H1 (cell line): ENCODE data around the gene TIMM22. TPM values are rescaled to one million over a fixed set of nuclear protein-coding genes. Genes with fewer than 3 reads are reported as not detected.

Experiments
- CTCF ChIA-PET: fragments of 300-600 bp; sonication (Branson Sonifier 250); formaldehyde crosslinking; loops from one replicate; lab custom pipeline; 2021; ENCODE audit not compliant: partially characterized antibody; lab: Charles Lee
- POLR2A ChIA-PET: fragments of 300-600 bp; sonication (Branson Sonifier 250); formaldehyde crosslinking; loops from one replicate; lab custom pipeline; 2021; ENCODE audit warnings: inconsistent platforms; ENCODE audit not compliant: partially characterized antibody; lab: Charles Lee
- DNase-seq, 2 experiments: peaks; one replicate each; pipeline versions ENCODE4 v3.0.0 to v3.0.0-alpha.2; 2010 to 2022; ENCODE audit warnings: low spot score in 2 of 2, low read depth in 1 of 2, mixed read lengths in 1 of 2
- FAIRE-seq: peaks from 2 replicates; lab custom pipeline; 2011; peaks lifted over from hg19 to GRCh38; lab: Jason Lieb, UNC
- H2AFZ ChIP-seq: 2 replicates; pipeline ENCODE4 v1.8.1; 2012; ENCODE audit warnings: low read length, inconsistent platforms
- H2AK5ac ChIP-seq: 2 replicates; pipeline ENCODE4 v1.6.1; 2013; ENCODE audit warnings: low read depth, low read length
- H2BK120ac ChIP-seq: replicated peaks from 2 replicates; pipeline ENCODE3; 2013; ENCODE audit warnings: low read depth, low read length, inconsistent platforms
- H2BK12ac ChIP-seq: 2 replicates; pipeline ENCODE4 v1.6.1; 2013; ENCODE audit warnings: low read depth, low read length
- H2BK15ac ChIP-seq: 2 replicates; pipeline ENCODE4 v1.6.1; 2013; ENCODE audit warnings: low read length
- H2BK20ac ChIP-seq: 2 replicates; pipeline ENCODE4 v1.6.1; 2013; ENCODE audit warnings: low read length
- H2BK5ac ChIP-seq: 2 replicates; pipeline ENCODE4 v1.6.1; 2013; ENCODE audit warnings: low read depth, low read length
- H3K14ac ChIP-seq: 2 replicates; pipeline ENCODE4 v1.6.1; 2013; ENCODE audit warnings: inconsistent platforms; ENCODE audit not compliant: insufficient read length
- H3K18ac ChIP-seq: 2 replicates; pipeline ENCODE4 v1.6.1; 2013; ENCODE audit warnings: low read length; ENCODE audit errors: extremely low read depth
- H3K23ac ChIP-seq: 2 replicates; pipeline ENCODE4 v1.6.1; 2013; ENCODE audit warnings: inconsistent platforms; ENCODE audit not compliant: insufficient read length
- H3K23me2 ChIP-seq: 2 replicates; pipeline ENCODE4 v1.6.1; 2013; ENCODE audit warnings: low read depth, low read length
- H3K27ac ChIP-seq: 2 replicates; pipeline ENCODE4 v1.6.1; 2011; ENCODE audit warnings: low read depth, low read length, inconsistent platforms
- H3K27me3 ChIP-seq, 4 experiments: replicated peaks in 1 of 4; 1 replicate in 1 of 4; 2 replicates in 3 of 4; pipeline versions ENCODE4 v1.6.1 to v1.8.1; 2011 to 2013; ENCODE audit warnings: low read length in 3 of 4, mild to moderate bottlenecking in 3 of 4, inconsistent platforms in 2 of 4, mixed read lengths in 2 of 4, moderate library complexity in 1 of 4; ENCODE audit not compliant: control insufficient read depth in 3 of 4, insufficient read depth in 3 of 4; ENCODE audit errors: extremely low read depth in 1 of 4
- H3K36me3 ChIP-seq, 4 experiments: 2 replicates each; pipeline versions ENCODE4 v1.6.1 to v1.8.1; 2011 to 2013; ENCODE audit warnings: mild to moderate bottlenecking in 4 of 4, low read length in 3 of 4, moderate library complexity in 2 of 4, control low read depth in 1 of 4, inconsistent platforms in 1 of 4; ENCODE audit not compliant: insufficient read depth in 4 of 4, control insufficient read depth in 2 of 4
- H3K4ac ChIP-seq: replicated peaks from 2 replicates; pipeline ENCODE3; 2013; ENCODE audit warnings: low read length, low read depth, mixed read lengths, inconsistent platforms; ENCODE audit not compliant: insufficient read length
- H3K4me1 ChIP-seq, 4 experiments: replicated peaks in 1 of 4; 1 replicate in 1 of 4; 2 replicates in 3 of 4; pipeline versions ENCODE4 v1.6.1 to v1.8.1; 2011 to 2013; ENCODE audit warnings: low read length in 3 of 4, inconsistent platforms in 2 of 4, mixed read lengths in 1 of 4; ENCODE audit not compliant: insufficient read depth in 4 of 4, control insufficient read depth in 3 of 4
- H3K4me2 ChIP-seq, 2 experiments: 2 replicates each; pipeline versions ENCODE4 v1.6.1 to v1.8.1; 2011 to 2013; ENCODE audit warnings: low read depth in 2 of 2, low read length in 2 of 2, control low read depth in 1 of 2, inconsistent platforms in 1 of 2, mild to moderate bottlenecking in 1 of 2; ENCODE audit not compliant: insufficient read depth in 1 of 2
- H3K4me3 ChIP-seq, 4 experiments: fragments of 200-600, 300-600 bp in 1 of 4; sonication (generic), shearing (Covaris generic), sonication (Bioruptor Twin) in 1 of 4; 2 replicates each; pipeline versions ENCODE4 v1.5.1 to v1.8.1; 2011 to 2016; ENCODE audit warnings: low read length in 4 of 4, low read depth in 3 of 4, control low read depth in 2 of 4, inconsistent platforms in 2 of 4, mild to moderate bottlenecking in 2 of 4, mixed read lengths in 1 of 4, moderate library complexity in 1 of 4; ENCODE audit not compliant: insufficient read depth in 2 of 4; ENCODE audit errors: extremely low read depth in 1 of 4
- H3K56ac ChIP-seq: replicated peaks from 2 replicates; pipeline ENCODE3; 2013; ENCODE audit warnings: low read depth, mild to moderate bottlenecking, mixed read lengths, low read length, inconsistent platforms; ENCODE audit not compliant: insufficient read length
- H3K79me1 ChIP-seq: 2 replicates; pipeline ENCODE4 v1.6.1; 2013; ENCODE audit warnings: low read depth, low read length, control low read depth
- H3K79me2 ChIP-seq, 2 experiments: 2 replicates each; pipeline versions ENCODE4 v1.6.1 to v1.8.1; 2012 to 2013; ENCODE audit warnings: low read length in 2 of 2, mild to moderate bottlenecking in 2 of 2, inconsistent platforms in 1 of 2; ENCODE audit not compliant: insufficient read depth in 2 of 2, control insufficient read depth in 1 of 2
- H3K9ac ChIP-seq, 4 experiments: replicated peaks in 1 of 4; 1 replicate in 1 of 4; 2 replicates in 3 of 4; pipeline versions ENCODE4 v1.6.1 to v1.8.1; 2011 to 2013; ENCODE audit warnings: low read depth in 3 of 4, low read length in 3 of 4, control low read depth in 2 of 4, mild to moderate bottlenecking in 2 of 4, moderate library complexity in 2 of 4, inconsistent platforms in 1 of 4; ENCODE audit errors: extremely low read depth in 1 of 4
- H3K9me3 ChIP-seq, 2 experiments: 2 replicates each; pipeline versions ENCODE4 v1.6.1 to v1.8.1; 2012 to 2013; ENCODE audit warnings: mild to moderate bottlenecking in 2 of 2, moderate library complexity in 2 of 2, control low read depth in 1 of 2, inconsistent platforms in 1 of 2, low read depth in 1 of 2, low read length in 1 of 2, mixed read lengths in 1 of 2; ENCODE audit not compliant: insufficient read depth in 2 of 2
- H4K20me1 ChIP-seq, 2 experiments: replicated peaks in 1 of 2; 2 replicates each; pipeline versions ENCODE3 to v1.8.1; 2011 to 2013; ENCODE audit warnings: inconsistent platforms in 2 of 2, low read length in 2 of 2, mild to moderate bottlenecking in 1 of 2; ENCODE audit not compliant: insufficient read depth in 2 of 2, control insufficient read depth in 1 of 2
- H4K5ac ChIP-seq: 2 replicates; pipeline ENCODE4 v1.6.1; 2013; ENCODE audit warnings: low read length, low read depth, mixed read lengths, inconsistent platforms; ENCODE audit not compliant: insufficient read length
- H4K8ac ChIP-seq: 2 replicates; pipeline ENCODE4 v1.8.0; 2013; ENCODE audit warnings: mild to moderate bottlenecking, moderate library complexity, low read length, inconsistent platforms; ENCODE audit not compliant: insufficient read depth; ENCODE audit errors: extremely low read depth
- H4K91ac ChIP-seq: replicated peaks from 2 replicates; pipeline ENCODE3; 2013; ENCODE audit warnings: low read length, mixed read lengths, inconsistent platforms; ENCODE audit not compliant: insufficient read length
- NANOG ChIP-seq: IDR thresholded peaks from 2 replicates; pipeline ENCODE4 v1.6.1; 2011; ENCODE audit warnings: low read length, low read depth, mild to moderate bottlenecking, inconsistent platforms; ENCODE audit not compliant: insufficient read depth, poor library complexity, severe bottlenecking
- WGBS, 2 experiments: shearing (Covaris generic) in 1 of 2; methylation state at CpG; one replicate each; pipeline versions ENCODE4 v1.1.6 to v1.1.7; 2013 to 2015; ENCODE audit warnings: low lambda C conversion rate in 2 of 2, mixed read lengths in 2 of 2, inconsistent platforms in 1 of 2, low coverage in 1 of 2, missing lambda C conversion rate in 1 of 2; ENCODE audit not compliant: insufficient replicate concordance in 2 of 2, insufficient coverage in 1 of 2, insufficient read length in 1 of 2; ENCODE audit errors: extremely low coverage in 1 of 2, missing lambda C conversion rate in 1 of 2; 5-methylcytosine and 5-hydroxymethylcytosine counted together
- polyA plus RNA-seq, 7 experiments: library from polyadenylated mRNA; depleted of rRNA in 3 of 7; stranded (reverse) in 5 of 7; unstranded in 2 of 7; fragments of >200 nt in 5 of 7; fragments of 200-250 nt in 2 of 7; gene quantifications; 1 replicate in 5 of 7; 2 replicates in 1 of 7; 4 replicates in 1 of 7; pipeline versions ENCODE4 v1.2.1 to v1.2.3, GENCODE V29; 2011 to 2013; ENCODE audit warnings: missing spikeins in 2 of 7, mixed read lengths in 2 of 7
- total RNA-seq: library from RNA; stranded (reverse); fragmentation: NEBNext Ultra II Directional; extraction: Animal tissue kit (Norgen Biotek cat#: 25700); gene quantifications from 2 replicates; pipeline ENCODE4 v1.2.1, GENCODE V29; 2021

TIMM22 gene
- total and polyA plus RNA-seq, 2 of the 8 experiments (the other 6 are each of a cell fraction or from before 2014, with no cell fraction given) = 13.8 to 17.4 TPM

DNA sequence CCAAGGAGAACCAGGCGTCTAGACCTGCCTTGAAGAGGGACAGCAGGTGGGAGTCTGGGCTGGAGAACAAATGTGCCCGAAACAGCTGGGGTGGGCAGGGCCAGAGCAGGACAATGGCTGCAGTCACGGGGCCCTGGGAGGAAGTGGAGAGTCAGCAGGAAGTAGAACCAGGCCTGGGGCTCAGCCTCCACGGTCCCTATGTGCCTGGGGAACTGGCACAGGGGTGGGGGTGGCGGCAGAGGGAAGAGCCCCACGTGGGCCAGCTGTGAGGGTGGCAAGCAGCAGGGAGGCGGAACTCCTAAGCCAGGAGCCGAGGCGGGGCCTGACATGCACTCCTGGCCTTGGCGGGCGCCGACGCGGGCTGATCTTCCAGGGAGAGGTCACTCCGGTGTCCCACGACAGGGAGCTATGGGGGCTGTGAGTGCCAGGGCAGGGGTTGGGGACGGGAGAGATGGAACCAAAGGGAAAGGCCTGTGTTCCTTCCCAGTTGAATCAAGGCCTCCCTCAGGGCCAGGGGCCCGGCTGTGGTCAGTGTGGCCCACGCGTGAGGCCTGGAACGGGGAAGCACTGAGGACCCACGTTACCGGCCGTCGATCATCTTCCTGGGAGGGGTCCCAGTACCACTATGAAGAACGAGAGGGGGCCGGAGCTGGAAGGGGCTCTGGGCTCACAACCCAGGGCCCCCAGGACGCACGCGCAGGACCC lies 42.7 kb downstream of the TIMM22 start:
- WGBS, 2 experiments = 86% methylated on average over 22 of the region's 30 CpGs; no CpG with 5 or more reads in 1 of the 2 experiments
- ChIA-PET POLR2A (interaction anchor here (0.6 to 1.6 kb wide), 2 partner anchors 12 to 80 kb away, joined by 3 to 5 read pairs; no protein-coding TSS in a partner anchor), CTCF (interaction anchor here (0.7 to 6.3 kb wide), 7 partner anchors 10 to 731 kb away, joined by 3 to 41 read pairs (median 4); no protein-coding TSS in a partner anchor)
- Histone ChIP-seq H3K79me1 (no peaks in the 10 kb centered on the region; the same call in 1 of the 2 replicates), H2AFZ (no peak overlapping the region), H3K23me2 (no peaks in the 10 kb centered on the region; the same call in 1 of the 2 replicates), H3K4me3 (no peak overlapping the region), H3K9ac (no peak overlapping the region), H3K23ac (no peak overlapping the region), H3K18ac (no peak overlapping the region; the same call in 1 of the 2 replicates), H3K36me3 (no peaks in the 10 kb centered on the region; a peak in 1 of 8 replicates), H2BK12ac (0 out of 2 replicates have a peak overlapping the region, but pooled peaks have one; percentile 17), H3K9me3 (no peaks in the 10 kb centered on the region), H4K91ac (no peak overlapping the region), H2BK15ac (no peak overlapping the region), H3K79me2 (no peaks in the 10 kb centered on the region), H3K27ac (no peak overlapping the region), H3K14ac (no peak overlapping the region), H3K27me3 (0 out of 7 replicates have a peak, but pooled peaks cover 0 to 2% (median 0%) of the 10 kb centered on the region in 4 experiments), H3K56ac (no peak overlapping the region), H2BK120ac (no peak overlapping the region), H3K4me1 (peaks cover 0 to 11% (median 8%) of the 10 kb centered on the region in 4 experiments; a peak in 6 of 7 replicates), H2AK5ac (no peak overlapping the region), H2BK5ac (no peak overlapping the region; the same call in 1 of the 2 replicates), H2BK20ac (no peak overlapping the region), H4K20me1 (peaks cover 2 to 3% of the 10 kb centered on the region in 2 experiments), H4K5ac (no peak overlapping the region), H3K4ac (no peak overlapping the region), H3K4me2 (no peak overlapping the region), H4K8ac (peak overlapping the region; percentile 71)
- FAIRE-seq = no peak
- DNase-seq = no peak
- TF ChIP-seq NANOG = no peak
